K562 (cell line): ENCODE measurements around the gene PIP5K1B. TPM values are rescaled to one million over a fixed set of nuclear protein-coding genes. Genes with fewer than 3 reads are reported as not detected.

Experiments
- ATAC-seq: fragments of 200-7000 bp; cut with Tn5 transposase; 3 replicates; pipeline ENCODE4 v1.9.1; 2020; ENCODE audit warnings: moderate library complexity
- BruUV-seq: library from RNA; stranded (reverse); fragments of 400-500 nt; replicated peaks from 2 replicates; lab custom pipeline; 2021; lab: Mats Ljungman, UMichigan
- CTCF ChIA-PET: fragments of 300-600 bp; formaldehyde crosslinking; extraction: SDS; loops from one replicate; lab custom pipeline; 2021; ENCODE audit warnings: low intra/inter-chr PET ratio; lab: Yijun Ruan, JAX
- POLR2A ChIA-PET: fragments of 300-600, 350-650 bp; sonication (Branson Sonifier 250); formaldehyde crosslinking; extraction: SDS; loops from one replicate; lab custom pipeline; 2021; ENCODE audit warnings: antibody characterized with exemption, inconsistent platforms; lab: Yijun Ruan, JAX
- DNase-seq, 4 experiments: peaks; one replicate each; pipeline versions ENCODE4 v3.0.0 to v3.0.0-alpha.2; 2011 to 2018; ENCODE audit warnings: low spot score in 3 of 4, mixed read lengths in 3 of 4; ENCODE audit errors: extremely low read depth in 1 of 4
- FAIRE-seq: peaks from 2 replicates; lab custom pipeline; 2011; peaks lifted over from hg19 to GRCh38; lab: Jason Lieb, UNC
- H2AFZ ChIP-seq: 2 replicates; pipeline ENCODE4 v1.6.0; 2011; ENCODE audit warnings: low read depth, low read length, control low read depth, inconsistent platforms
- H3K27ac ChIP-seq: fragments of 200-600 bp; 3 replicates; pipeline ENCODE4 v1.8.0; 2011; ENCODE audit warnings: low read depth, mild to moderate bottlenecking, control low read depth, inconsistent platforms, low read length, moderate library complexity, mixed read lengths; ENCODE audit errors: extremely low read depth
- H3K27me3 ChIP-seq, 2 experiments: fragments of 300-600 bp in 1 of 2; 2 replicates in 1 of 2; 3 replicates in 1 of 2; pipeline versions ENCODE4 v1.6.0 to v1.8.0; 2011; ENCODE audit warnings: inconsistent platforms in 2 of 2, low read length in 2 of 2, mild to moderate bottlenecking in 1 of 2, mixed read lengths in 1 of 2, moderate library complexity in 1 of 2; ENCODE audit not compliant: control insufficient read depth in 2 of 2, insufficient read depth in 2 of 2
- H3K36me3 ChIP-seq: fragments of 300-600 bp; 3 replicates; pipeline ENCODE4 v1.8.0; 2011; ENCODE audit warnings: mild to moderate bottlenecking, low read length, inconsistent platforms; ENCODE audit not compliant: control insufficient read depth, insufficient read depth
- H3K4me1 ChIP-seq, 2 experiments: fragments of 200-600 bp in 1 of 2; replicated peaks in 1 of 2; 2 replicates in 1 of 2; 3 replicates in 1 of 2; pipeline versions ENCODE4 v1.5.1 to v1.8.0; 2011; ENCODE audit warnings: inconsistent platforms in 2 of 2, low read length in 2 of 2, mild to moderate bottlenecking in 1 of 2, mixed read lengths in 1 of 2, moderate library complexity in 1 of 2; ENCODE audit not compliant: control insufficient read depth in 2 of 2, insufficient read depth in 2 of 2
- H3K4me2 ChIP-seq: 2 replicates; pipeline ENCODE4 v1.6.1; 2011; ENCODE audit warnings: low read length, control low read depth, inconsistent platforms, mixed read lengths; ENCODE audit not compliant: insufficient read depth
- H3K4me3 ChIP-seq: fragments of 200-600 bp; sonication (generic), shearing (Covaris generic); 2 replicates; pipeline ENCODE4 v1.5.1; 2016; ENCODE audit warnings: control low read depth, inconsistent platforms
- H3K79me2 ChIP-seq: fragments of 200-600 bp; 3 replicates; pipeline ENCODE4 v1.8.0; 2011; ENCODE audit warnings: low read length, inconsistent platforms; ENCODE audit not compliant: control insufficient read depth, insufficient read depth
- H3K9ac ChIP-seq, 2 experiments: 2 replicates each; pipeline versions ENCODE4 v1.6.0 to v1.6.1; 2011; ENCODE audit warnings: low read depth in 2 of 2, low read length in 2 of 2, control low read depth in 1 of 2, inconsistent platforms in 1 of 2, mild to moderate bottlenecking in 1 of 2, mixed read lengths in 1 of 2; ENCODE audit not compliant: insufficient read depth in 1 of 2
- H3K9me1 ChIP-seq: one replicate; pipeline ENCODE4 v1.6.0; 2011; ENCODE audit warnings: inconsistent platforms, mild to moderate bottlenecking, low read length, moderate library complexity; ENCODE audit not compliant: control insufficient read depth, insufficient read depth
- H3K9me3 ChIP-seq: replicated peaks from 2 replicates; pipeline ENCODE4 v1.5.1; 2011; ENCODE audit warnings: low read depth, low read length, inconsistent platforms; ENCODE audit not compliant: control insufficient read depth, insufficient read depth
- H4K20me1 ChIP-seq: replicated peaks from 2 replicates; pipeline ENCODE4 v1.6.1; 2011; ENCODE audit warnings: low read length, inconsistent platforms, mixed read lengths; ENCODE audit not compliant: control insufficient read depth, insufficient read depth
- BRD4 ChIP-seq: fragments of 200-600 bp; sonication (generic); IDR thresholded peaks from 2 replicates; pipeline ENCODE4 v1.6.1; 2017; ENCODE audit warnings: inconsistent platforms
- ELF4 ChIP-seq: fragments of 450-650 bp; formaldehyde crosslinking; IDR thresholded peaks from 2 replicates; pipeline ENCODE4 v1.4.0; 2022; ENCODE audit warnings: missing genetic modification characterization
- FOXJ3 ChIP-seq: sonication (generic); formaldehyde crosslinking; IDR thresholded peaks from 2 replicates; pipeline ENCODE4 v1.4.0; 2020; ENCODE audit warnings: mild to moderate bottlenecking, missing genetic modification reagents
- FOXK2 ChIP-seq, 2 experiments: fragments of 450-650 bp; IDR thresholded peaks in 1 of 2; conservative IDR thresholded peaks in 1 of 2; 2 replicates each; pipeline ENCODE4 v1.6.1; 2016; ENCODE audit warnings: low read depth in 2 of 2, mild to moderate bottlenecking in 1 of 2
- HDAC8 ChIP-seq: fragments of 450-650 bp; IDR thresholded peaks from 2 replicates; pipeline ENCODE4 v1.6.1; 2016; ENCODE audit warnings: mild to moderate bottlenecking, missing genetic modification characterization, moderate library complexity, missing compliant biosample characterization
- HNRNPL ChIP-seq: fragments of 200-400 bp; formaldehyde crosslinking; IDR thresholded peaks from 2 replicates; pipeline ENCODE4 v1.6.1; 2017; ENCODE audit warnings: low read depth, mild to moderate bottlenecking, low read length
- HNRNPUL1 ChIP-seq: fragments of 200-400 bp; formaldehyde crosslinking; IDR thresholded peaks from 2 replicates; pipeline ENCODE4 v1.6.1; 2017; ENCODE audit warnings: low read length
- MCM7 ChIP-seq, 2 experiments: fragments of 450-650 bp; IDR thresholded peaks; 2 replicates each; pipeline ENCODE4 v1.6.1; 2016 to 2018
- NUFIP1 ChIP-seq: fragments of 450-650 bp; IDR thresholded peaks from 2 replicates; pipeline ENCODE4 v1.6.1; 2018; ENCODE audit not compliant: partially characterized antibody
- PPARD ChIP-seq: fragments of 250-450 bp; sonication (Bioruptor Pico); IDR thresholded peaks from 2 replicates; pipeline ENCODE4 v1.8.0; 2022; ENCODE audit warnings: inconsistent platforms, mild to moderate bottlenecking, moderate library complexity
- THRAP3 ChIP-seq: fragments of 450-650 bp; IDR thresholded peaks from 2 replicates; pipeline ENCODE4 v1.6.1; 2016; ENCODE audit warnings: mild to moderate bottlenecking, inconsistent platforms, borderline replicate concordance
- ZNF436 ChIP-seq: fragments of 250-450, 450-650 bp; sonication (Bioruptor Pico); formaldehyde crosslinking; IDR thresholded peaks from 2 replicates; pipeline ENCODE4 v1.7.0; 2020; ENCODE audit warnings: mild to moderate bottlenecking
- ZNF76 ChIP-seq: fragments of 250-450 bp; sonication (Bioruptor Pico); IDR thresholded peaks from 2 replicates; pipeline ENCODE4 v1.4.0; 2020; ENCODE audit warnings: mild to moderate bottlenecking, moderate library complexity, borderline replicate concordance
- WGBS: fragments of 100-300 bp; shearing (Covaris generic); methylation state at CpG from one replicate; pipeline ENCODE4 v1.1.6; 2016; ENCODE audit warnings: low coverage, mixed read lengths; ENCODE audit not compliant: insufficient coverage; ENCODE audit errors: missing lambda C conversion rate; 5-methylcytosine and 5-hydroxymethylcytosine counted together
- in situ Hi-C: fragments of 300-500 bp; cut with MboI; formaldehyde crosslinking; loops from 4 replicates; pipeline ENCODE4 v1.15.0; 2018; ENCODE audit warnings: inconsistent platforms, mixed read lengths
- intact Hi-C: fragments of 100-400 bp; cut with micrococcal nuclease; formaldehyde crosslinking; loops from 2 replicates; pipeline ENCODE4 v1.14.2; 2022
- polyA plus RNA-seq, 8 experiments: library from polyadenylated mRNA; depleted of rRNA in 4 of 8; stranded (reverse) in 5 of 8; unstranded in 3 of 8; fragments of >200 nt; fragmentation: Nextera tagmentation in 2 of 8; fragmentation: Illumina TruSeq in 1 of 8; extraction: Ambion mirVana in 2 of 8; extraction: Trizol in 1 of 8; gene quantifications; 2 replicates each; pipeline versions ENCODE4 v1.2.1 to v1.2.3, GENCODE V29; 2011 to 2014; ENCODE audit warnings: inconsistent platforms in 1 of 8, missing spikeins in 1 of 8
- total RNA-seq, 7 experiments: library from RNA; depleted of rRNA in 6 of 7; stranded (reverse); fragments of >200 nt in 6 of 7; fragmentation: Illumina TruSeq in 2 of 7; extraction: Trizol in 2 of 7; gene quantifications; 2 replicates each; pipeline versions ENCODE4 v1.2.1 to v1.2.3, GENCODE V29; 2011 to 2021; ENCODE audit warnings: low replicate concordance in 1 of 7
- TF ChIP-seq, protein P1 (sequence below): sonication (generic); formaldehyde crosslinking; IDR thresholded peaks from 2 replicates; pipeline ENCODE4 v1.8.1; 2022; ENCODE audit warnings: missing genetic modification reagents
- TF ChIP-seq, protein P2 (sequence below): sonication (generic); formaldehyde crosslinking; IDR thresholded peaks from 2 replicates; pipeline ENCODE4 v1.8.0; 2022; ENCODE audit warnings: mild to moderate bottlenecking, missing genetic modification reagents
- TF ChIP-seq, protein P3 (sequence below), 3 experiments: fragments of 200-800 bp in 1 of 3; sonication (Bioruptor generic) in 1 of 3; sonication (generic) in 1 of 3; formaldehyde crosslinking in 1 of 3; IDR thresholded peaks; 2 replicates each; pipeline versions ENCODE4 v1.6.1 to v1.8.0; 2016 to 2022; ENCODE audit warnings: mild to moderate bottlenecking in 2 of 3, missing compliant biosample characterization in 2 of 3, missing genetic modification characterization in 2 of 3, missing genetic modification reagents in 1 of 3
- TF ChIP-seq, protein P4 (sequence below), 2 experiments: fragments of 250-450 bp in 1 of 2; fragments of 450-650 bp in 1 of 2; sonication (Bioruptor Pico) in 1 of 2; IDR thresholded peaks; 2 replicates each; pipeline versions ENCODE4 v1.6.1 to v1.8.0; 2016 to 2021; ENCODE audit warnings: mild to moderate bottlenecking in 2 of 2, moderate library complexity in 2 of 2, missing compliant biosample characterization in 1 of 2, missing genetic modification characterization in 1 of 2

PIP5K1B gene
- total and polyA plus RNA-seq, 9 of the 15 experiments (the other 6 are each of a cell fraction or from before 2014, with no cell fraction given): 3.1 to 12.9 (median 7.4) TPM

DNA sequence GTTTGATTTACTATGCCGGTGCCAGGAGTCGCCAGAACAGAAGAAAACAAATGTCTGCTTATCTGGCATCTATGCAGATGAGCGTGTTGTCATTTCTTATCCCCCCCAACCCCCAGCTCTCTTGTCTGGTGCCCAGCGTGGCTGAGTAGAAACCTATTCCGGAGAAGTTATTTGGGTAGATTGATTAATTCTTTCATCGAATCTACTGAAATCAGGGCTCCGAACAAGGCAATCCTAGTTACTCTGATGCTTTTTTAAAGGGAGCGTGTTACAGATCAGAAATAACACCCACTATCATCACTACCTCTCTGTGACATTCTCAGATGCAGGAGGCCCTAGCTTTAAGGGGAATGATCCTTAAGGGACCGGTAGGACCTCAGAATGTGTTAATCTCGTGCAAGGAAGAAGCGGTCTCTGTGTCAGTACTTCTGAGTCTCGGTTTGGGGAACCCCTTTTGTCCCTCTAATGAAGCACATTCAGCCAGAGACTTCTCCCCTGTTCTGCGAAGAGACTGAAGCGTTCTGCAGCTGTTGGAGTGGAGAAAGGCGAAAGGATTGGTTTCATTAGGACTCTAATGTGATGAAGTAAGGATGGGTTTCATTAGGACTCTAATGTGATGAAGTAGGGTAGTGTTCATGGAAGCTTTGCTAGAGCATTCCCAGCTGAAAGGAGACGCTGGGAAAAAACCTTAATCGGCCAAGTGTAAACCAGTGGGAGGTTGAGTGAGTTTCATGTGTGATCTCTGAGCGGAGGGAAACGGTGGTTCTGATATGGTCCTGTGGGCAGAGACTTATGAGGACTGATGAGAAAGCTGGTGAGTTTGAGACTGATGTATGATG lies 1.5 kb downstream of the PIP5K1B start:
- intact Hi-C loops: loop anchor here (5.0 kb wide), 4 partner anchors 46 to 321 kb away; no protein-coding TSS in a partner anchor
- FAIRE-seq: peak; percentile 56
- no peak for TF ChIP-seq MCM7 (IDR thresholded peaks at IDR 0.05)
- peak in 1 of 2 experiments; percentile 31; a peak in 1 of 4 replicates for TF ChIP-seq FOXK2 (conservative IDR thresholded peaks at IDR 0.05 in 1 of 2, IDR thresholded peaks at IDR 0.05 in 1 of 2; ENCODE audit: low read depth in 2 of 2)
- TF ChIP-seq PPARD (CRISPR knock-in tag): no peak
- TF ChIP-seq NUFIP1: no peak
- TF ChIP-seq HDAC8: no peak
- TF ChIP-seq, protein P1, sequence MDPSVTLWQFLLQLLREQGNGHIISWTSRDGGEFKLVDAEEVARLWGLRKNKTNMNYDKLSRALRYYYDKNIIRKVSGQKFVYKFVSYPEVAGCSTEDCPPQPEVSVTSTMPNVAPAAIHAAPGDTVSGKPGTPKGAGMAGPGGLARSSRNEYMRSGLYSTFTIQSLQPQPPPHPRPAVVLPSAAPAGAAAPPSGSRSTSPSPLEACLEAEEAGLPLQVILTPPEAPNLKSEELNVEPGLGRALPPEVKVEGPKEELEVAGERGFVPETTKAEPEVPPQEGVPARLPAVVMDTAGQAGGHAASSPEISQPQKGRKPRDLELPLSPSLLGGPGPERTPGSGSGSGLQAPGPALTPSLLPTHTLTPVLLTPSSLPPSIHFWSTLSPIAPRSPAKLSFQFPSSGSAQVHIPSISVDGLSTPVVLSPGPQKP: no peak
- TF ChIP-seq BRD4: no peak
- TF ChIP-seq, protein P2, sequence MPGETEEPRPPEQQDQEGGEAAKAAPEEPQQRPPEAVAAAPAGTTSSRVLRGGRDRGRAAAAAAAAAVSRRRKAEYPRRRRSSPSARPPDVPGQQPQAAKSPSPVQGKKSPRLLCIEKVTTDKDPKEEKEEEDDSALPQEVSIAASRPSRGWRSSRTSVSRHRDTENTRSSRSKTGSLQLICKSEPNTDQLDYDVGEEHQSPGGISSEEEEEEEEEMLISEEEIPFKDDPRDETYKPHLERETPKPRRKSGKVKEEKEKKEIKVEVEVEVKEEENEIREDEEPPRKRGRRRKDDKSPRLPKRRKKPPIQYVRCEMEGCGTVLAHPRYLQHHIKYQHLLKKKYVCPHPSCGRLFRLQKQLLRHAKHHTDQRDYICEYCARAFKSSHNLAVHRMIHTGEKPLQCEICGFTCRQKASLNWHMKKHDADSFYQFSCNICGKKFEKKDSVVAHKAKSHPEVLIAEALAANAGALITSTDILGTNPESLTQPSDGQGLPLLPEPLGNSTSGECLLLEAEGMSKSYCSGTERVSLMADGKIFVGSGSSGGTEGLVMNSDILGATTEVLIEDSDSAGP (CRISPR knock-in tag): peak; percentile 69; the same call in 1 of the 2 replicates
- no peak for TF ChIP-seq THRAP3
- TF ChIP-seq, protein P3, sequence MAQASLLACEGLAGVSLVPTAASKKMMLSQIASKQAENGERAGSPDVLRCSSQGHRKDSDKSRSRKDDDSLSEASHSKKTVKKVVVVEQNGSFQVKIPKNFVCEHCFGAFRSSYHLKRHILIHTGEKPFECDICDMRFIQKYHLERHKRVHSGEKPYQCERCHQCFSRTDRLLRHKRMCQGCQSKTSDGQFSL (CRISPR knock-in tag; IDR thresholded peaks at IDR 0.05): 0 out of 2 replicates have a peak, but pooled peaks have one; percentile 26
- TF ChIP-seq, protein P3 (tag; IDR thresholded peaks at IDR 0.05): no peak
- TF ChIP-seq ELF4 (CRISPR knock-in tag): no peak
- TF ChIP-seq HNRNPL: no peak
- TF ChIP-seq, protein P4, sequence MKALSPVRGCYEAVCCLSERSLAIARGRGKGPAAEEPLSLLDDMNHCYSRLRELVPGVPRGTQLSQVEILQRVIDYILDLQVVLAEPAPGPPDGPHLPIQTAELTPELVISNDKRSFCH (CRISPR knock-in tag; IDR thresholded peaks at IDR 0.05): no peak
- TF ChIP-seq, protein P4 (tag; IDR thresholded peaks at IDR 0.05): no peak
- no peak for TF ChIP-seq ZNF436 (CRISPR knock-in tag)
- TF ChIP-seq ZNF76: no peak
- TF ChIP-seq FOXJ3: no peak
- no peak for TF ChIP-seq HNRNPUL1

More for the DNA sequence above, 1.5 kb downstream of the PIP5K1B start:
- ChIA-PET CTCF (no interaction called here), POLR2A (interaction anchor here (0.9 to 1.6 kb wide), 6 partner anchors 8 to 314 kb away, joined by 3 to 6 read pairs (median 3); a partner anchor contains a TSS)
- peak; percentile 13 for ATAC-seq
- Histone ChIP-seq H3K9ac (peak overlapping the region; percentile 80 to 93), H3K27ac (peak overlapping the region; percentile 74; the same call in 2 of the 3 replicates), H2AFZ (peak overlapping the region; percentile 87), H3K79me2 (peaks cover 51% of the 10 kb centered on the region), H4K20me1 (no peaks in the 10 kb centered on the region), H3K9me3 (no peaks in the 10 kb centered on the region), H3K4me3 (peak overlapping the region; percentile 75), H3K4me1 (peaks cover 19 to 23% of the 10 kb centered on the region in 2 experiments), H3K9me1 (no peaks in the 10 kb centered on the region), H3K36me3 (no peaks in the 10 kb centered on the region), H3K4me2 (peak overlapping the region; percentile 81), H3K27me3 (no peaks in the 10 kb centered on the region)
- 7% methylated on average over 15 of the region's 19 CpGs for WGBS
- in situ Hi-C loops: no loop called here
- BruUV-seq: TSS peak; percentile 43
- DNase-seq: no peak
